ENCODE results near the gene OR1A2.

OR1A2 gene

GRCh38 chr17:3197219-3197618 lies at the start of gene OR1A2:
TSS of gene OR1A2 (plus strand) at chr17:3197519. CDS start at chr17:3197519, 0 bp downstream.
- CTCF ChIA-PET = no interaction called here
- Histone ChIP-seq H3K36me3 (ENCODE audit: control insufficient read depth in 2 of 2, insufficient read depth in 1 of 2, low read length in 2 of 2) (no peaks in the 10 kb centered on the region), H3K4me1 (ENCODE audit: control insufficient read depth, insufficient read depth, low read length) (no peaks in the 10 kb centered on the region), H3K9me3 (ENCODE audit: control insufficient read depth, insufficient read depth, low read depth, low read length) (no peaks in the 10 kb centered on the region), H3K27ac (ENCODE audit: extremely low read depth, low read depth, low read length) (no peak within 1 kb of the TSS), H3K4me3 (ENCODE audit: low read depth, low read length) (no peak within 1 kb of the TSS)
- POLR2A ChIA-PET = no interaction called here
- TF ChIP-seq BCL6B (tag by site-specific recombination; IDR thresholded peaks at IDR 0.05) = no peak

GRCh38 chr17:3157218-3157617 lies 40.1 kb upstream of the OR1A2 start:
- no peaks in the 10 kb centered on the region; the same call in 1 of the 2 replicates for H3K9me3 ChIP-seq (ENCODE audit: control insufficient read depth, insufficient read depth, low read depth, low read length)

More at GRCh38 chr17:3157218-3157617, 40.1 kb upstream of the OR1A2 start:
- no peaks in the 10 kb centered on the region for H3K4me1 ChIP-seq (ENCODE audit: control insufficient read depth, insufficient read depth, low read length)
- CTCF ChIA-PET = no interaction called here
- no peak for TF ChIP-seq KLF17 (tag by site-specific recombination; IDR thresholded peaks at IDR 0.05)
- no peak for TF ChIP-seq PRDM2 (tag by site-specific recombination; IDR thresholded peaks at IDR 0.05; ENCODE audit: borderline replicate concordance)
- TF ChIP-seq SCRT1 (tag by site-specific recombination; IDR thresholded peaks at IDR 0.05; ENCODE audit: borderline replicate concordance) = no peak
- TF ChIP-seq ZBTB44 (tag by site-specific recombination; IDR thresholded peaks at IDR 0.05) = no peak
- H3K27ac ChIP-seq (ENCODE audit: extremely low read depth, low read depth, low read length) = no peak overlapping the region
- no peaks in the 10 kb centered on the region for H3K36me3 ChIP-seq (ENCODE audit: control insufficient read depth in 2 of 2, insufficient read depth in 1 of 2, low read length in 2 of 2)
- POLR2A ChIA-PET = no interaction called here
- no peak overlapping the region for H3K4me3 ChIP-seq (ENCODE audit: low read depth, low read length)
